ENCODE results near the gene ZRANB1. TPM values are rescaled to one million over a fixed set of nuclear protein-coding genes. Genes with fewer than 3 reads are reported as not detected.
A peak's percentile ranks its signal among the peaks of the same experiment; 100 is the strongest.

Gene ZRANB1
- total RNA-seq, 1 donor = 22.3 TPM

- no peak overlapping the region for H3K4me3 ChIP-seq (ENCODE audit: low read depth, low read length)
- TF ChIP-seq, protein P1, sequence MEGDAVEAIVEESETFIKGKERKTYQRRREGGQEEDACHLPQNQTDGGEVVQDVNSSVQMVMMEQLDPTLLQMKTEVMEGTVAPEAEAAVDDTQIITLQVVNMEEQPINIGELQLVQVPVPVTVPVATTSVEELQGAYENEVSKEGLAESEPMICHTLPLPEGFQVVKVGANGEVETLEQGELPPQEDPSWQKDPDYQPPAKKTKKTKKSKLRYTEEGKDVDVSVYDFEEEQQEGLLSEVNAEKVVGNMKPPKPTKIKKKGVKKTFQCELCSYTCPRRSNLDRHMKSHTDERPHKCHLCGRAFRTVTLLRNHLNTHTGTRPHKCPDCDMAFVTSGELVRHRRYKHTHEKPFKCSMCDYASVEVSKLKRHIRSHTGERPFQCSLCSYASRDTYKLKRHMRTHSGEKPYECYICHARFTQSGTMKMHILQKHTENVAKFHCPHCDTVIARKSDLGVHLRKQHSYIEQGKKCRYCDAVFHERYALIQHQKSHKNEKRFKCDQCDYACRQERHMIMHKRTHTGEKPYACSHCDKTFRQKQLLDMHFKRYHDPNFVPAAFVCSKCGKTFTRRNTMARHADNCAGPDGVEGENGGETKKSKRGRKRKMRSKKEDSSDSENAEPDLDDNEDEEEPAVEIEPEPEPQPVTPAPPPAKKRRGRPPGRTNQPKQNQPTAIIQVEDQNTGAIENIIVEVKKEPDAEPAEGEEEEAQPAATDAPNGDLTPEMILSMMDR (IDR thresholded peaks at IDR 0.05; ENCODE audit: insufficient read depth, low read length) = no peak
- DNase-seq (ENCODE audit: low read depth) = no peak
Measured at GRCh38 chr10:124903111-124903510, 38.8 kb upstream of the ZRANB1 start.

DNA sequence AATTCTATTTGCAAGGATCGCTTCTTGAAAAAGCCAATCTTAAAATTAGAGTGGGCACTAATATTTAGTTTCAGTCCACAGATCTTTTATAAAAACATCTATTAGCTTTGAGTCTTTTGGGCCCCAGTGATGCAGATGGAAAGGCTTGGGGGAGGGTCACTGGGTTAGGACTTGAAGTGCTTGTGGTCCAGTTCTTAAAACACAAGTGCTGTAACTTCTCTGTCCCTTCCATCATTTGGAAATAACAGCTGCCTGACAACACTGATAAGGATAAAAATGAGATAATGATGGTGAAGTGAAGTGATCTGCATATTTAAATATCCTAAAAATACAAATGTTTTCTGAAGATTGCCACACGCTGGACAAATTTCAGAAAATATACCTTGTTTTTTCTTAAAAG lies 37.1 kb upstream of the ZRANB1 start:
- H3K4me3 ChIP-seq (ENCODE audit: low read depth, low read length) = no peak overlapping the region
- TF ChIP-seq, protein P1 (IDR thresholded peaks at IDR 0.05; ENCODE audit: insufficient read depth, low read length) = no peak
- no peak for DNase-seq (ENCODE audit: low read depth)

DNA sequence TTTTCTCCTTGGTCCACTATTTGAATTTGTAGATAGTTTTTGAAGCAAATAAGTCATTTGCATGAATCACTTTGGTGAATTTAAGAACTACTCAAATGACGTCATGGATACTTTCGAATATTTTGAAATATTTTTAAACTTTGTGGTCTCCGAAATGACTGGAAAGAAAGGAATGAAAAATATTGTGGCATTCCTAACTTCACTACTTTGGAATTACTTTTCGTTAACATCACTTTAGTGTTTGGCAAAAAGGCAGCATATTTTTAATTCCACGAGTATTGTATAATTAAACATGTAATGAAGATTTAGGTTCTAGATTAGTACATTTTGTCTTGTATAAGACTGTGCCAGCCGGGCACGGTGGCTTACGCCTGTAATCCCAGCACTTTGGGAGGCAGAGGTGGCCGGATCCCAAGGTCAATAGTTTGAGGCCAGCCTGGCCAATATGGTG lies 35.3 kb upstream of the ZRANB1 start:
- peak; percentile 93 for DNase-seq (ENCODE audit: low read depth)
- H3K4me3 ChIP-seq (ENCODE audit: low read depth, low read length) = no peak overlapping the region
- TF ChIP-seq, protein P1 (IDR thresholded peaks at IDR 0.05; ENCODE audit: insufficient read depth, low read length) = no peak

- H3K4me3 ChIP-seq (ENCODE audit: low read depth, low read length) = no peak overlapping the region
- TF ChIP-seq, protein P1 (IDR thresholded peaks at IDR 0.05; ENCODE audit: insufficient read depth, low read length) = no peak
- DNase-seq (ENCODE audit: low read depth) = no peak
Measured at GRCh38 chr10:124909563-124909962, 32.4 kb upstream of the ZRANB1 start.

GRCh38 chr10:124911124-124912067 lies 30.5 kb upstream of the ZRANB1 start:
- peak; percentile 86 for DNase-seq (ENCODE audit: low read depth)
- TF ChIP-seq, protein P1 (IDR thresholded peaks at IDR 0.05; ENCODE audit: insufficient read depth, low read length) = peak; percentile 18
- peak overlapping the region; percentile 13 for H3K4me3 ChIP-seq (ENCODE audit: low read depth, low read length)

- no peak overlapping the region for H3K4me3 ChIP-seq (ENCODE audit: low read depth, low read length)
- peak; percentile 17 for DNase-seq (ENCODE audit: low read depth)
- TF ChIP-seq, protein P1 (IDR thresholded peaks at IDR 0.05; ENCODE audit: insufficient read depth, low read length) = no peak
Measured at GRCh38 chr10:124912101-124912886, 29.6 kb upstream of the ZRANB1 start.

Data from fibroblast of the aortic adventitia (primary cell).